Stimulated activated CD8-positive, alpha-beta memory T cell treated with anti-CD3 and anti-CD28 coated beads, Interleukin-7, amount 100 ng/mL, for 1 hour (primary cell): ENCODE data around the gene ESRP2.

Experiments
- DNase-seq, 2 donors: peaks; one replicate each; pipeline ENCODE4 v3.0.0-alpha.2; 2020; ENCODE audit warnings: low read depth in 2 of 2

ESRP2 gene

GRCh38 chr16:68217506-68217905 is 18.4 kb downstream of the ESRP2 start:
- DNase-seq = no peak

GRCh38 chr16:68216240-68216639 is 19.7 kb downstream of the ESRP2 start:
- DNase-seq = no peak

GRCh38 chr16:68215302-68215701 is 20.6 kb downstream of the ESRP2 start:
- no peak for DNase-seq

GRCh38 chr16:68214726-68215125 is 21.2 kb downstream of the ESRP2 start:
- no peak for DNase-seq

GRCh38 chr16:68206245-68206644 is 29.7 kb downstream of the ESRP2 start:
- DNase-seq = no peak

GRCh38 chr16:68202091-68202519 is 33.8 kb downstream of the ESRP2 start:
- no peak for DNase-seq

- DNase-seq = no peak
Observed at GRCh38 chr16:68200088-68200783, 35.7 kb downstream of the ESRP2 start.

- DNase-seq = no peak
Observed at GRCh38 chr16:68197250-68197649, 38.7 kb downstream of the ESRP2 start.

- no peak for DNase-seq
Observed at GRCh38 chr16:68194251-68194650, 41.7 kb downstream of the ESRP2 start.

- DNase-seq = no peak
Observed at GRCh38 chr16:68190736-68191510, 45.0 kb downstream of the ESRP2 start.

- no peak for DNase-seq
Observed at GRCh38 chr16:68190081-68190480, 45.8 kb downstream of the ESRP2 start.

GRCh38 chr16:68188170-68188569 is 47.8 kb downstream of the ESRP2 start:
- no peak for DNase-seq

- no peak for DNase-seq
Observed at GRCh38 chr16:68187505-68187904, 48.4 kb downstream of the ESRP2 start.

GRCh38 chr16:68186877-68187276 is 49.0 kb downstream of the ESRP2 start:
- no peak for DNase-seq

- no peak for DNase-seq
Observed at GRCh38 chr16:68183046-68183445, 52.9 kb downstream of the ESRP2 start.

GRCh38 chr16:68179855-68180254 is 56.1 kb downstream of the ESRP2 start:
- no peak for DNase-seq

GRCh38 chr16:68179196-68179795 is 56.6 kb downstream of the ESRP2 start:
- no peak for DNase-seq
